Fibroblast of gingiva (primary cell): ENCODE measurements around the gene PLA2G4B.

Source experiments
- DNase-seq: peaks from one replicate; pipeline ENCODE4 v3.0.0-alpha.2; 2011; ENCODE audit warnings: low read depth

PLA2G4B gene

DNA sequence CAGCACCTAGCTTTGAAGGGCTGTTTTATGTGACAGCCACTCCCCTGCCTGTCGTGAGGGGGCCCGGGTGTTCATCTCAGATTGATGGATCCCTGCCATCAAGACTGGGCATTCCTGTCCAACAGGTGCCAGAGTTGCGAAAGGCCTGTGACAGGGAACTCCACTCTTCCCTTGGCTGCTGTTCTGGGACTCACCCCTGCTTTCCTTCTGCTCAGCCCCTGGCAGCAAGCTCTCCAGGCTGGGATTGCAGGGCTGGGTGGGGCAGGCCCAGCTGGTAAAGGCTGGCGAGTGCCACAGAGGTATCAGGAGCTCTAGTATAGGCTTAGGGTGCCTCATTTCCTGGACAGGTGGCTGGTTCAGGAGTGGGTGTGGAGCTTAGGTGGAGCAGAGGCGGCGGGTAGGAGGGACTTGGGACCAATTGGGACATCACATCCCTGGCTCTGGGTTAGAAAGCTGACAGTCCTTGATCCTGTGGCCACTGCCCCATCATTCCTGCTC lies at the start of gene PLA2G4B:
Gene PLA2G4B, plus strand, starts transcription at position 448 of the 498 bp plus-strand sequence. CDS start 67 bp downstream, outside the sequence.
- DNase-seq, result no peak

DNA sequence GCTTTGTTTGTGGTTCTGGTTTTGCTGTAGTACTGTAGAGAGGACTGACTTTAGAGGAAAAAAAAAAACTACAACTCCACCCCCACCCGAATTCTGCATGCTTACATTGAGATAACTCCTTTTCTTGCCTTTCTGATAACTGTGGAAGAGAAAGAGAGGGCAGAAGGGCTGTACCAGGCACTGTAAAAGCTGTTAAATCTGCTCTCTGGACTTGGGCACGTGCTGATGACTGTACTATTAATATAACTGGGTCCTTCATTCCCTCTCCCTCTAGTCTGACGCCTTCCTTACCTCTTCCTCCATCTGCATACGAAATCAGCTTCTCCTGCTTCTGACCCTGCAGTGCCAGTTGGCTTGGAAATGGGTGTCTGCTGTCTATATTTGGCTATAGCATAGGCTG lies 49.4 kb upstream of the PLA2G4B start:
- no peak for DNase-seq

- DNase-seq, result no peak
Observed at GRCh38 chr15:41789662-41790061, 49.0 kb upstream of the PLA2G4B start.

GRCh38 chr15:41790169-41790568 lies 48.5 kb upstream of the PLA2G4B start:
- DNase-seq, result no peak

DNA sequence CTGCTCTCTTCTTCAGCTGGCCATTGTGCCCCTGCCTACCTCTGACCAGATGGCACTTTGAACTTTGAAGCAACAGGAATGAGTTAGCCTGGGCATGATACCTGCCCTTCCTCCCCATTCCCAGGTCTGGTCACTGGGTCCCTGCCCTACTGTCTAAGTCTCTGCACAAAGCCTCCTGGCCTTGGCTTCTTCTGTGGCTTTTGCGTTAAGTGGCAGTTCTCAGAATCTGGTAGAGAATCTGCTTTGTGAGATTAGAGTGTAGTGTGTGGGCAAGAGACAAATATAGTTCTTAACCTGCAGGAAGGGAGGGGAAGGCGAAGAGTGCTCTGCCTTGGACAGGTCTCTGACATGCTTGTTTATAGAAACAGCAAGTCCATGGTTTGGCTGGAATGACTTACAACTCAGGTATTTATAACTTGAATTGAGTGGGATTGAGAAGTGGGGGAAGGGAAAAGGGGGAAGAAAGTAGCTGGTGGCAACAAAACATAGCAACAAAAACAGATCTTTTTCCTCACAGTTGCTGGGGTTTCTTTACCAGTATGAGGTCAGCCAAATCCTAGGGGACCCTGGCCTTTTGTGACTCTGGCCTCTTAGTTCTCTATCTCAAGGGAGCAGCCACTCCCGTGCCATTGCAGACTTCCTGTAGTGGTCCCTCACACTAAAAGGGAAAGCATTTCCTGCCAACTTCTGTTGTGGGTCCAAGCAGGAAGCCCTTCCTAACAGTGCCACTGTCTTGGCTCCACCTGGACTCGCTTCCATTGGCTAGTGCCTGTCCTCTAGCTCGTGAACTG lies 47.7 kb upstream of the PLA2G4B start:
- DNase-seq, result peak; percentile 53

- no peak for DNase-seq
Observed at GRCh38 chr15:41791547-41791937, 47.1 kb upstream of the PLA2G4B start.

DNA sequence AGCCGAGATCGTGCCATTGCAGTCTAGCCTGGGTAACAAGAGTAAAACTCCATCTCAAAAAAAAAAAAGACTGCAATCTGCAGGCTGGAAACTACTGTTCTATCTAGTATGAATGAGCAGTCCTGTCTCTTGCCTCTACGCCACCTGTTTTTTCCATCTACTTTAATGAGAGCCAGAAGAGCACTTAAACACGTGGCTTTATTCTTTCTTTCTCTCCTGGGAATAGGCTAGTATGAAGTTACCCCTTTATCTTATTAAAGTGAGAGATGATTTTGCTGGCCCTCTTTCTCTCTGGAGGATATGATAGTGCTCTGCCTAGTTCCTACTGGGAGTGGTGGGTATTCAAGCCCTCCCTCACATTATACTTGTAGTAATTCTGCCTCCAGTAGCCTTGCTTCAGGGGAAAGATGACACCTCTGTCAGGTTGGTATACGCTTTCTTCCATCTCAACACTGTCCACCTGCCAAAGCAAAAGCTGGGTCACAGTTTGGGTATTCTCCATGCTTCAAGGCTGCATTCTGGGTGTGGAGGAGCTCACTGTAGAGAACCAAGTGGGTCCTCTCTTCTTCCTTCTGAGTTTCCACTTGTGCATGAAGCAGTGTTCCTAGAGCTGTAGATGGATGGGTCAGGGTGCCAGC lies 46.5 kb upstream of the PLA2G4B start:
- no peak for DNase-seq

GRCh38 chr15:41794081-41794480 lies 44.6 kb upstream of the PLA2G4B start:
- DNase-seq, result peak; percentile 58

DNA sequence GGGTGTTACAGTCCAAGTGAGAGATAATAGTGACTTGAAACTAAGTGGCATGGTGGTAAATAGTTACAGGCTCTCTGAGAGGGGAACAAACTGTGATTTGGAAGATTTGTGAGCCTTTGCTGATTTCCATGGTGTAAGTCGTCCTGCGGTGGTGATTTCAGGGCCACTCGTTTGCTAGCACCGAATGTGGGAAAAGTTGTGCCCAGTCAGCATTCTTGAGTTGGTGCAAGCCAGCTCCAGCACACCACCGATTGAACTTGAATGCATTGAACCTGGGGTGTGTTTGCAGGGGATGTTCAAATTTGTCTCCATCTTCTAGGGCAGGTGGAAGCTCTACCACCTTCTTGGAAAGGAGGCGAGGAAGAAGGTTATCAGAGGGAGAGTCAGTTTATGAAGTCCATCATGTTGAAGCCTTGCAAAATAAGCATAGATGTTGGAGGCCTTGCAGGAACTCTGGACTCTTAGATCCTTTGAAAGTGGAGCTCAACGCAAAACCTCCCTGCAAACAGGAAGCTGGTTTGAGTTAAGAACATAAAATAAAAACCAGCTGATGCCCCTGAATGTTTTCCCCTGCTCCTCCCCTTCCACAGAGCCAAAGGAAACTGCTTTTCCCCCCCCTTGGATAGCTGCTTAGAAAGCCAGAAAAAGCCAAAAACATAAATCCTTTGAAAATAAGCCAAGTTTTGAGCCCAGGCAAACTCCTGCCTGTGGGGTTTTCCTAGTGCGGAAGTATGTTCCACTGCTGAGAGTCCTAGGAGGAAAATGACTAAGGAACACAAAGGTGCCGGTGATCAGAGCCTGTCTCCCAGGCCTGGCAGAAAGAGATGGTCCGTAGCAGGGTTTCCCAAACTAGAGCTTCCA lies 42.4 kb upstream of the PLA2G4B start:
- peak; percentile 94 for DNase-seq

DNA sequence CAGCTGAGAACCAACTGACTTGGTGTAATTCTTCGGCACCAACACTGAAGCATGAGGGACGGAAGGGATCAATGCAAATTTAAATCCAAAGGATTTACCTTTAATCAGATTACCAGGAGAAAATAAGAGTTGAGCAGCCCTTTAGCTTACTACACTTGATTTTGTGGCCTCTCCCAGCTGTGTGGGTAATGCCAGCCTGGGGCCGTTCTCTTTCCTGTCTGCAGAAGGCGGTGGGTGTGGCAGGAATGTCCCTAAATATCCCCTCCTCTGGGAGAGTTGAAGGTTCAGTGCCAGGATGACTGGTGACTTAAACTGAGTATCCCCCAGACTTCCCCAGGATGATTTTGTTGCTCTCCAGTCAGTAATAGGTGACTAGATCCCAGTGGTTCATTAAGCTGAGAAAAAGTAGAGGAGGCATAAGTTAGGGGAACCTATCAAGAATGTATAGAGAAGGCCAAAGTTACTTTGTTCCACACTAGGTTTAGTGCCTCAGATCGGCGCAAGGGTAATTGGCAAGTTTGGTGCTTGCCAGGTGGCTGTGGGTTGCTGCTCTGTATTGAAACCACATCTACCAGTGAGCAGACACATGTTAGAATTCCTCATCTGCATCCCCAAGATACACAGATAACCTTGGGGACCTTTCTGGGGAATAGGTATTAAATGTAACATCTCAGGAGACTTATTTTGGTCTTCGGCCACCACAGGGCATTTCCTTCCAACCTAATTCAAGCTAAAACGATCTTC lies 41.3 kb upstream of the PLA2G4B start:
- no peak for DNase-seq

DNA sequence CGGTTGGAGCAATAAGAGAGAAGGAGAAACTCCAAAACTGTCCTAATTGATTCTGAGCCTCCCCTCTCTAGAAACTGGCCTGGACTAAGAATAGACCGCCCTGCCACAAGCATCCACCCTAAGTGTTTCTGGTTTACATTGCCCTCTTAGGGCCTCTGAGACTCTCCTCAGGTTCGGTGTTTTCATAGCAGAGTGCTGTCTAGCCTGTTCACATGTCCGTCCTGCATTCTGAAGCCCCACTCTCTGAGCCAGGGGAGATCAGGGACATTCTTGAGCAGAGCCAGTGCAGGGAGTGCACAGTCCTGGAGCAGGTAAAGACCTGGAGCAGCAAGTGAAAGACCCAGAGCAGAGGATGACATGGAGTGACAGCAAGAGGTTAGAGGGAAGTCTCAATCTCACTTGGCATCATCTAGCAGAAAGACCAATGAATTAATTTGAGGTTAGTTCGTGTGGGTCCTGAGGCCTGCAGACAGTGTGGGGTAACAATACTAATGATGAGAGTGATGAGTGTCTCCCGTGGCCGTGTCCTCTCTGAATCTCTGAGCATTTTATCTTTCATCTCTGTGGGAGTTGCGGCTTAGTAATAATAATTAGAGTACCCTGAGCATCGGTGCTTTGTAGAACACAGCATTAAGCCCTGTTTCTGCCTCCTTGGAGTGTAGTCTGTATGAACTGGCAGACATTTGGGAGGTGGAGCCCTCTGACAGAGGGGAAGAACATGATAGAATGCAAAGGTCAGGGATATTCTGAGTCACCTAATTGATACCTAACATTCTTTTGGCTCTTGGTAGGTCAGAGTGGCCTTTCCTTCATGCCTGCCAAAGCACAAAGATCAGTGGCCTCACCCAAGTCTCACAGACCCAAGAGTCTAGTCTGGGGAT lies 39.8 kb upstream of the PLA2G4B start:
- DNase-seq, result no peak

DNA sequence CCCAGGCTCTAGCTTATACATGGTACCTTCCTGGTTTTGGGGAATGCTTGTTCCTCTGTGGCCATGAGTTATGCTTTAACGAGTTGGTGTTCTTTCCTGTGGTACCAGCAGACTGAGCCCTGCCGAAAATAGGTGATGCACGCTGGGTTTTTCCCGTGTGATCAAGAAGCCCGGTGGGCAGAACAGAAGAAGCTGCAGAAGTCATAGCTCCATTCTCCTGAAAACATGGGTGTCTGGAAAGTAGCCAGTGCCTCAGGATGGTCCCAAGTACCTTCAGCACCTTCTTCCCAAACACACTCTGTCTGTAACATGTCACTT lies 39.2 kb upstream of the PLA2G4B start:
- DNase-seq, result no peak

DNA sequence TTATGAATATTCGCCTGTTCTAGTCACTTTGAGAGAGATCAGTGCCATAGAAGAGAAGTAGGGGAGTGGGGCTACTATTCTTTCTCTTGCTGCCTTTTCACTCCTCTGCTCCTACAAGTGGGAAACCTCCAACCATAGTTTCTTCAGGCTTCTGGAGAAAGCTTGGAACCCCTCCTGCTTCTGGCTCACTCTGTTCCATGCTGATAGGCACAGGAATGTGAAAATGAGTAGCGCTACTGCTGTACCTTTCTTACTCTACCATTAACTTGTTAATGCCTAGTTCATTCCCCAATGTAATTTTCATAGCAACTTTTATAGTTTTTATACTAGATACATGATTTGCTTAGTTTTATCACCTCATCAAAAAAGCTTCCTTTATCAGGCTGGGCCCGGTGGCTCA lies 37.5 kb upstream of the PLA2G4B start:
- no peak for DNase-seq

DNA sequence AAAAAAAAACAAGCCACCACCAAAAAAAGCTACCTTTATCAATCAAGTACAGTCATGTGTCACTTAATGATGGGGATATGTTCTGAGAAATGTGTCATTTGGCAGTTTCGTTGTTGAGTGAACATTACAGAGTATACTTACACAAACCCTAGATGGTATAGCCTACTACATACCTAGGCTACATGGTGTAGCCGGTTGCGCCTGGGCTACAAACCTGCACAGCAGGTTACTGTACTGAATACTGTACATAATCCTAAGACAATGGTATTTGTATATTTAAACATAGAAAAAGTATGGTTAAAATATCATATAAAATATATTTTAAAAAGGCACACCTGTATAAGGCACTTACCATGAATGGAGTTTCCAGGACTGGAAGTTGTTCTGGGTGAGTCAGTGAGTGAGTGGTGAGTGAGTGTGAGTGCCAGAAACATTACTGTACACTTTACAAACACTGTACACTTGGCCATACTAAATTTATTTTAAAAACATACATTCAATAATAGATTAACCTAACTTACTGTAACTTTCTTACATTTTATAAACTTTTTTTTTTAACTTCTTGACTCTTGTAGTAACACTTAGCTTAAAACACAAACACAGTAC lies 36.7 kb upstream of the PLA2G4B start:
- DNase-seq, result no peak

GRCh38 chr15:41804361-41804760 lies 34.3 kb upstream of the PLA2G4B start:
- no peak for DNase-seq

DNA sequence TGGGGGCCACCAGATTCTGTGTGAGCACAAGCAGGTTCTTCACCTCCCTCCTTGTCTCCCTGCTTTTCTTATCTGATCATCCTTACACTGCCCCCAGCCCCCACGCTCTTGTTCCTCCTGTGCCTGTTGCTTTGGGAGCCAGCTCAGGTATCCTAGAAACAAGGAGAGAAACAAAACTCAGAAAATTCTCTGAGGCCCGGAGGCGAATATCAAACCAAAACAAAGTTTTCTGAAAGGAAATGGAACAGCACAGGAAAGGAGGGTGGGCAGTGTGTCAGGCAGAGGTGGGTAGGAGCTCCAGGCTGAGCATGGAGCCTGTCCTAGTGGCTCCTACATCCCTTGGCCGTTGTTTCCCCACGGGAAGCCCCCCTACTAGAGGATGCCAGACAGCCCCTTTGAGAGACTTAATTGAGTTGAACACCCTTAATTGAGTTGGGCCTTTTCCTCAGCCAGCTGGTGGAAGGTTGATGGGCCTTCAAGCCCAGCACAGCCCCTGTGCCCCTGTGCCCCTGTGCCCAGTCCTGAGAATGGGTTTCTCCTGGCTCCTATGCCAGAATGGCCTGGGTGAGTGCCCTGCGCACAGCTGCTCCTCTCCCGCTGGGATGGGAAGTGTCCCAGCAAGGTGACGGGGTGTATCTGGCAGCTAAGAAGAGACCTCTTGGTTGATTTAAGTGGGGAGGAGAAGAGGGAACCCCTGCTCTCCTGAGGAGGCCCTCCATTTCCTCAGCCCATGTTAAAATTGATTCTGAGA lies 33.6 kb upstream of the PLA2G4B start:
- no peak for DNase-seq

- DNase-seq, result no peak
Observed at GRCh38 chr15:41805711-41806110, 32.9 kb upstream of the PLA2G4B start.

- no peak for DNase-seq
Observed at GRCh38 chr15:41806291-41807181, 32.1 kb upstream of the PLA2G4B start.

GRCh38 chr15:41809121-41809520 lies 29.5 kb upstream of the PLA2G4B start:
- DNase-seq, result no peak
